ENCODE data around the gene ASPG. TPM values are rescaled to one million over a fixed set of nuclear protein-coding genes. Genes with fewer than 3 reads are reported as not detected.

ASPG gene
- polyA plus RNA-seq, 3 donors, result 0.01 TPM; not detected in 2

GRCh38 chr14:104140463-104141331 lies 55.2 kb downstream of the ASPG start:
- Mint-ChIP-seq H3K9me3 (peaks cover 0 to 10% (median 2%) of the 10 kb centered on the region in 7 donors), H3K27me3 (ENCODE audit: low read depth in 3 of 3) (peaks cover 37 to 54% (median 46%) of the 10 kb centered on the region in 3 donors), H3K27ac (no peak overlapping the region), H3K4me1 (peaks cover 8% of the 10 kb centered on the region), H3K4me3 (no peak overlapping the region), H3K36me3 (no peaks in the 10 kb centered on the region)
- WGBS (ENCODE audit: insufficient coverage), result 91% methylated on average over 12 of the region's 12 CpGs
- Histone ChIP-seq H2AFZ (ENCODE audit: insufficient read depth, low read depth, low read length, poor library complexity, severe bottlenecking) (no peak overlapping the region), H3K36me3 (replicated peaks in 1 of 2; ENCODE audit: control insufficient read depth in 1 of 2, insufficient read depth in 2 of 2, low read length in 2 of 2) (no peaks in the 10 kb centered on the region), H3K9ac (ENCODE audit: insufficient read depth, low read length, poor library complexity, severe bottlenecking) (no peak overlapping the region), H3K9me3 (replicated peaks in 1 of 2; ENCODE audit: control insufficient read depth in 1 of 2, insufficient read depth in 1 of 2, low read length in 2 of 2) (peaks cover 0 to 10% of the 10 kb centered on the region in 2 donors), H3K27ac (ENCODE audit: low read depth in 1 of 2, low read length in 2 of 2) (no peak overlapping the region), H3K4me3 (replicated peaks in 1 of 3; ENCODE audit: low read depth in 2 of 3, low read length in 3 of 3) (no peak overlapping the region), H3K79me2 (ENCODE audit: insufficient read depth, low read length) (no peaks in the 10 kb centered on the region), H3K4me2 (replicated peaks; ENCODE audit: extremely low read depth, low read length, poor library complexity, severe bottlenecking) (no peak overlapping the region), H4K20me1 (ENCODE audit: insufficient read depth, low read length) (no peaks in the 10 kb centered on the region), H3K27me3 (ENCODE audit: control insufficient read depth in 2 of 2, insufficient read depth in 2 of 2, low read length in 2 of 2) (peaks cover 13 to 35% of the 10 kb centered on the region in 2 donors), H3K4me1 (ENCODE audit: control insufficient read depth in 1 of 2, insufficient read depth in 2 of 2, low read length in 2 of 2) (peaks cover 8 to 15% of the 10 kb centered on the region in 2 donors)
- no peak for TF ChIP-seq CTCF (IDR thresholded peaks at IDR 0.05)
- intact Hi-C loops (cut with micrococcal nuclease), result no loop called here
- DNase-seq, result no peak

- H3K27ac Mint-ChIP-seq, result no peak overlapping the region
- Histone ChIP-seq H2AFZ (ENCODE audit: insufficient read depth, low read depth, low read length, poor library complexity, severe bottlenecking) (no peak overlapping the region), H4K20me1 (ENCODE audit: insufficient read depth, low read length) (no peaks in the 10 kb centered on the region), H3K27me3 (ENCODE audit: control insufficient read depth in 2 of 2, insufficient read depth in 2 of 2, low read length in 2 of 2) (peaks cover 12 to 30% of the 10 kb centered on the region in 2 donors), H3K4me1 (ENCODE audit: control insufficient read depth in 1 of 2, insufficient read depth in 2 of 2, low read length in 2 of 2) (peaks cover 8 to 15% of the 10 kb centered on the region in 2 donors), H3K4me2 (replicated peaks; ENCODE audit: extremely low read depth, low read length, poor library complexity, severe bottlenecking) (no peak overlapping the region), H3K36me3 (replicated peaks in 1 of 2; ENCODE audit: control insufficient read depth in 1 of 2, insufficient read depth in 2 of 2, low read length in 2 of 2) (no peaks in the 10 kb centered on the region), H3K9me3 (replicated peaks in 1 of 2; ENCODE audit: control insufficient read depth in 1 of 2, insufficient read depth in 1 of 2, low read length in 2 of 2) (peaks cover 0 to 10% of the 10 kb centered on the region in 2 donors), H3K4me3 (replicated peaks in 1 of 3; ENCODE audit: low read depth in 2 of 3, low read length in 3 of 3) (no peak overlapping the region), H3K9ac (ENCODE audit: insufficient read depth, low read length, poor library complexity, severe bottlenecking) (no peak overlapping the region), H3K79me2 (ENCODE audit: insufficient read depth, low read length) (no peaks in the 10 kb centered on the region), H3K27ac (ENCODE audit: low read depth in 1 of 2, low read length in 2 of 2) (no peak overlapping the region)
- DNase-seq, result no peak
- no peak overlapping the region for H3K4me3 Mint-ChIP-seq
- WGBS (ENCODE audit: insufficient coverage), result 94% methylated on average over 11 of the region's 15 CpGs
- peaks cover 33 to 46% (median 40%) of the 10 kb centered on the region in 3 donors for H3K27me3 Mint-ChIP-seq (ENCODE audit: low read depth in 3 of 3)
- TF ChIP-seq CTCF (IDR thresholded peaks at IDR 0.05), result no peak
- H3K9me3 Mint-ChIP-seq, result peaks cover 0 to 8% (median 2%) of the 10 kb centered on the region in 7 donors
- no peaks in the 10 kb centered on the region for H3K36me3 Mint-ChIP-seq
- intact Hi-C loops (cut with micrococcal nuclease), result no loop called here
- H3K4me1 Mint-ChIP-seq, result peaks cover 8% of the 10 kb centered on the region
Measured at GRCh38 chr14:104141621-104142091, 56.2 kb downstream of the ASPG start.

Data from CD14-positive monocyte (primary cell).